ENCODE measurements around the gene KDM7A.

- TF ChIP-seq CTCF (conservative IDR thresholded peaks at IDR 0.05; ENCODE audit: low read depth, low read length) (no peak), EZH2 (IDR thresholded peaks at IDR 0.05; ENCODE audit: borderline replicate concordance, low read depth, low read length, poor library complexity, severe bottlenecking) (no peak)
Observed at GRCh38 chr7:140069298-140069949, 107.4 kb downstream of the KDM7A start.
